SH-SY5Y (cell line): ENCODE results near the gene SNX18.

Experiments used
- GATA2 ChIP-seq: IDR thresholded peaks from 2 replicates; pipeline ENCODE4 v1.6.1; 2011; ENCODE audit warnings: mild to moderate bottlenecking, low read depth, low read length
- GATA3 ChIP-seq: IDR thresholded peaks from 2 replicates; pipeline ENCODE4 v1.6.1; 2011; ENCODE audit warnings: low read depth, mild to moderate bottlenecking, low read length, moderate library complexity

DNA sequence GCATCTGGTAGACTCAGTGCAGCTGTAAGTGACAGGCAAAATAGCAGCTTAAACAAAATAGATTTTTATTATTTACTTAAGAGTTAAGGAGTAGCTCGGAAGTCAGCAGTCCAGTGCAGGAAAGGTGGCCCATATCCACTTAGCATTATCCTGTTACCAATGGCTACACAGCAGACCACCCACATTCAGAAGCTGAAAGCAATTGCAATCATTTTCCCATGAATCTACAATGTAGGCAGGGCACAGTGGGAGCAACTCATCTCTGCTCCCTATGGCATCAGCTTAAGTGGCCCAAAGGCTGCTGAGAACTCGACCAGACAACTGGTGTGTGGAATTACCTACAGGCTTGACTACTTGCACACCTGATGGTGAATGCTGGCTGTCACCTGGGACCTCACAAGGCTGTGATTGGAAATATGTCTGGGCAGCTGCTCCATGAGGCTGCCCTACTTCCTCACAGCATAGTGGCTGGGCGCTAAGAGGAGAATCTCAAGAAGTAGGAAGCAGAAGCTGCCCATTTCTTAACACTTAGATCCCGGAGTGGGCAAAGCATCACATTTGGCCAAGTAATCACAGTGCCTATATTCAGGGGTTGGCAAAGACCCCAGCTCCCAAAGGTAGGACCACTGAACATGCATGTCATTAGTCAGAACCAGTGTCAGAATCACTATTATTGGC, 56.4 kb downstream of the SNX18 start:
- TF ChIP-seq GATA3 (no peak), GATA2 (no peak)
